ENCODE results near the gene LCE3C.
"Not testable (repeated sequence)": the region's sequence is repeated elsewhere in the genome, so short reads cannot be mapped to it uniquely, and the experiment has no call there.

Gene LCE3C, protein sequence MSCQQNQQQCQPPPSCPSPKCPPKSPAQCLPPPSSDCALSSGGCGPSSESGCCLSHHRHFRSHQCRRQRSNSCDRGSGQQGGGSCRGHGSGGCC

DNA sequence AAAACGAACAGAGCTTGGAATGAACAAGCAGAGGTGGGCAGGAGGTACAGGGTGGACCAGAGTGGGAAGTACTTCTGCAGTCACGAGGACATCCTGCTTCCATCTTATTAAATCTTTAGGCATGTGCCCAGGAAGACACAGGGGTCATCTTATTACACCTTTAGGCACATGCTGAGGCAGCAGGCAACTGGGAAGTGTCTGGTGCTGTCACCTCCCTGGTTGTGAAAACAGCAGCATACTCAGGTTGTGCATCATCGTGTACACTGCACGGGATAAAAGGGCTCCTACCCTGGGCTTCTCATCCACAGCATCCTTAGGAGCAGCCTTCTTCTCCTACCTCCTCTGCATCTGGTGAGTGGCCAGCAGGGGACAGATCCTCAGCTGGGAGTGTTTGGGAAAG lies at the start of gene LCE3C:
LCE3C (plus strand) TSS at position 301 of the 400 bp plus-strand sequence. CDS start 498 bp downstream, outside the sequence.
- Mint-ChIP-seq H3K27ac (ENCODE audit: low read depth) (no peak within 1 kb of the TSS), H3K27me3 (peaks cover 9% of the 10 kb centered on the region), H3K36me3 (ENCODE audit: insufficient read depth) (no peaks in the 10 kb centered on the region), H3K4me1 (no peaks in the 10 kb centered on the region), H3K9me3 (no peaks in the 10 kb centered on the region), H3K4me3 (no peak within 1 kb of the TSS)
- no peak for DNase-seq (ENCODE audit: low spot score in 2 of 2)
- ATAC-seq (replicated peaks; ENCODE audit: extremely low read depth, poor library complexity, severe bottlenecking): no peak

DNA sequence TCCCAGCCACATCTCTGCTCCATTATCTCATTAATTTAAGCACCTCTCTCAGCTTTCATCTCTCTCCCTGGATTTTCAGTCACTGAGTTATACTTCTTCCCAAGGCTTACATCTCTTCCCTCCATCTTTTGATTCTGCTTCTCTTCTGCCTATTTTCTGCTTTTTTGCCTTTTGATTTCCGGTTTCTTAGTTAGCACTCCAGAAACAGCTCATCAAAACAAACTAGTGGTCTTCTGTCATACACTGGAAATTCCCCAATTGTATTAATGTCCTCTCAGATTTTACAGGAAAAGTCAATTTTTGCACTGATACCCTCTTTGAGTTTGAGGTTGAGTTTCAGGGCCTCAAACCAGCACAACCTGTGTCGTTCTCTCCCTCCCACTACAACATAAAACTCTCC lies 34.9 kb upstream of the LCE3C start:
- Mint-ChIP-seq H3K27me3 (no peaks in the 10 kb centered on the region), H3K4me1 (no peaks in the 10 kb centered on the region), H3K9me3 (no peaks in the 10 kb centered on the region), H3K4me3 (no peak overlapping the region), H3K36me3 (ENCODE audit: insufficient read depth) (peaks cover 1% of the 10 kb centered on the region), H3K27ac (ENCODE audit: low read depth) (no peak overlapping the region)
- ATAC-seq (replicated peaks; ENCODE audit: extremely low read depth, poor library complexity, severe bottlenecking) (no peak), DNase-seq (ENCODE audit: low spot score in 2 of 2) (no peak)

- no peak overlapping the region for H3K4me3 Mint-ChIP-seq
- no peak overlapping the region for H3K27ac Mint-ChIP-seq (ENCODE audit: low read depth)
- ATAC-seq (replicated peaks; ENCODE audit: extremely low read depth, poor library complexity, severe bottlenecking) (no peak), DNase-seq (ENCODE audit: low spot score in 2 of 2) (no peak)
- no peaks in the 10 kb centered on the region for H3K4me1 Mint-ChIP-seq
- H3K27me3 Mint-ChIP-seq: peaks cover under 1% of the 10 kb centered on the region
- H3K36me3 Mint-ChIP-seq (ENCODE audit: insufficient read depth): peaks cover 1% of the 10 kb centered on the region
- H3K9me3 Mint-ChIP-seq: no peaks in the 10 kb centered on the region
Measured at GRCh38 chr1:152565535-152566215, 34.4 kb upstream of the LCE3C start.

- no peak for ATAC-seq (replicated peaks; ENCODE audit: extremely low read depth, poor library complexity, severe bottlenecking)
- peaks cover 1% of the 10 kb centered on the region for H3K36me3 Mint-ChIP-seq (ENCODE audit: insufficient read depth)
- no peak for DNase-seq (ENCODE audit: low spot score in 2 of 2)
- no peak within 1 kb of the TSS for H3K4me3 Mint-ChIP-seq
- no peaks in the 10 kb centered on the region for H3K9me3 Mint-ChIP-seq
- H3K27me3 Mint-ChIP-seq: peaks cover 10% of the 10 kb centered on the region
- no peaks in the 10 kb centered on the region for H3K4me1 Mint-ChIP-seq
- H3K27ac Mint-ChIP-seq (ENCODE audit: low read depth): no peak within 1 kb of the TSS
Measured at GRCh38 chr1:152566681-152567080, 33.4 kb upstream of the LCE3C start, which contains the start of gene LCE3E. TSS of gene LCE3E (minus strand) at chr1:152566780. CDS start at chr1:152566208, 572 bp downstream.

DNA sequence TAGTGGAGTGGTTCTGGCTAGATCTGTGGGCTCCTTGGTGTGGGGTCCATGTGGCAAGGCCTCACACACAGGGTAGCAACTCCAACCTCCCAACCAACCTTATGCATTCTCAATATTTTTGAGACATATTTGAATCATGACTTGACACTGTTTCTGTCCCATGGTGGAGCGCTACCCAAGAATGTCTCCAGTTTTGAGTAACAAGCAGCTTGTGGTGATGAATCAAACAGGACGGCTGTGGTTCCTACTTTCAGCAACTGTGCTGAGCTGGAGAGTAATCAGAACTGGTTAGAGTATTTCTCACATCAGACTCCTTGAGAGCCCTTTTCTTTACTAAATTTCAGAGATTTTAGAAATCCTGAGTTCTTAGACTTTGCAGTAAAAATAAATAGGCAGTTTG lies 22.9 kb upstream of the LCE3C start:
- ATAC-seq (replicated peaks; ENCODE audit: extremely low read depth, poor library complexity, severe bottlenecking): no peak
- DNase-seq (ENCODE audit: low spot score in 2 of 2): no peak
- no peak overlapping the region for H3K4me3 Mint-ChIP-seq
- no peaks in the 10 kb centered on the region for H3K9me3 Mint-ChIP-seq
- H3K36me3 Mint-ChIP-seq (ENCODE audit: insufficient read depth): peaks cover 1% of the 10 kb centered on the region
- peaks cover 65% of the 10 kb centered on the region for H3K27me3 Mint-ChIP-seq
- no peak overlapping the region for H3K27ac Mint-ChIP-seq (ENCODE audit: low read depth)
- no peaks in the 10 kb centered on the region for H3K4me1 Mint-ChIP-seq

GRCh38 chr1:152579526-152579925 lies 20.5 kb upstream of the LCE3C start:
- H3K4me3 Mint-ChIP-seq; H3K9me3 Mint-ChIP-seq; H3K4me1 Mint-ChIP-seq; H3K27ac Mint-ChIP-seq (ENCODE audit: low read depth); ATAC-seq (replicated peaks; ENCODE audit: extremely low read depth, poor library complexity, severe bottlenecking); H3K36me3 Mint-ChIP-seq (ENCODE audit: insufficient read depth); DNase-seq (ENCODE audit: low spot score in 2 of 2): not testable (repeated sequence)
- peaks cover 42% of the 10 kb centered on the region for H3K27me3 Mint-ChIP-seq

GRCh38 chr1:152580433-152580832 lies 19.6 kb upstream of the LCE3C start, which contains the start of gene LCE3D:
TSS of gene LCE3D (minus strand) at chr1:152580516. CDS start at chr1:152579936, 580 bp downstream.
- Mint-ChIP-seq H3K27ac (ENCODE audit: low read depth) (no peak within 1 kb of the TSS), H3K27me3 (peaks cover 33% of the 10 kb centered on the region), H3K4me3 (no peak within 1 kb of the TSS), H3K4me1 (no peaks in the 10 kb centered on the region), H3K36me3 (ENCODE audit: insufficient read depth) (peaks cover 1% of the 10 kb centered on the region), H3K9me3 (no peaks in the 10 kb centered on the region)
- ATAC-seq (replicated peaks; ENCODE audit: extremely low read depth, poor library complexity, severe bottlenecking) (no peak), DNase-seq (ENCODE audit: low spot score in 2 of 2) (no peak)

DNA sequence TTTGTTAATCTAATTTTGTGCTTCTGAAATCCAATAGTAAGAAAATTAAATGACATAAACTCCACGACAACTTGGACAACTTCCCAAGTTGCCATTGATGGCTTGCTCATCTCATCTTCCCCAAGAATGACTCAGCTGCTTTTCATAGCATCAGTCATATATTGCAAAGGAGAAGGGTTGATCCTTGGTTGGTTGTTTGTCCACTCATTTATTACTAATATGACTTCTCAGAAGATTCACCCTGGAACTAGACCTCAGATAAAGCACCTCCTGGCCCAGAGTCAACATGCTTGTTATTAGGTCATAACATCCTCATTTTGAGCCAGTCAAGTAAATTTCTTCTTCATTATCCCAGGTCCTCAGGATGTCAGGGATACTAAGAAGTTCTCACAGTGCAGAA lies 17.4 kb upstream of the LCE3C start:
- H3K27me3 Mint-ChIP-seq: peaks cover 43% of the 10 kb centered on the region
- H3K4me1 Mint-ChIP-seq: no peaks in the 10 kb centered on the region
- H3K4me3 Mint-ChIP-seq: no peak overlapping the region
- no peak for ATAC-seq (replicated peaks; ENCODE audit: extremely low read depth, poor library complexity, severe bottlenecking)
- H3K36me3 Mint-ChIP-seq (ENCODE audit: insufficient read depth): no peaks in the 10 kb centered on the region
- no peaks in the 10 kb centered on the region for H3K9me3 Mint-ChIP-seq
- no peak for DNase-seq (ENCODE audit: low spot score in 2 of 2)
- H3K27ac Mint-ChIP-seq (ENCODE audit: low read depth): no peak overlapping the region

DNA sequence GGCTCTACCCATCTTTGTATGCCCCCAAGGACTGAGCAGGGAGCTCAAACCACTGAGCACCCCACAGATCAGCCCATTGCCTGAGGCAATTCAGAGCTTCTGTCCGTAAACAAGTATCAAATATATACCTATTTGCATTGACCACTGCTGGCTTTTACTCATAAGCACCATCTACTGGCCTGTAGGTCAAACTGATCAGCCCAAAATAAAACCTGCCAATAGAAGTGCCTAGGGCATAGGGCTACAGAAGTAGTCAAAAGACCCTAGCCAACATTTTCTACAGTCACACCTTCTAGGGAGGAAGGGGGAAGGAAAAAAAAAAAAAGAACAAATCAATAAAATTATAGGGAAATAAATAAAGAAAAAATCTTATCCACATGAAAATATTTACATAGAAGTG lies 14.4 kb upstream of the LCE3C start:
- ATAC-seq (replicated peaks; ENCODE audit: extremely low read depth, poor library complexity, severe bottlenecking) (no peak), DNase-seq (ENCODE audit: low spot score in 2 of 2) (no peak)
- Mint-ChIP-seq H3K4me1 (no peaks in the 10 kb centered on the region), H3K36me3 (ENCODE audit: insufficient read depth) (no peaks in the 10 kb centered on the region), H3K27ac (ENCODE audit: low read depth) (no peak overlapping the region), H3K9me3 (no peaks in the 10 kb centered on the region), H3K4me3 (no peak overlapping the region), H3K27me3 (peaks cover 24% of the 10 kb centered on the region)

DNA sequence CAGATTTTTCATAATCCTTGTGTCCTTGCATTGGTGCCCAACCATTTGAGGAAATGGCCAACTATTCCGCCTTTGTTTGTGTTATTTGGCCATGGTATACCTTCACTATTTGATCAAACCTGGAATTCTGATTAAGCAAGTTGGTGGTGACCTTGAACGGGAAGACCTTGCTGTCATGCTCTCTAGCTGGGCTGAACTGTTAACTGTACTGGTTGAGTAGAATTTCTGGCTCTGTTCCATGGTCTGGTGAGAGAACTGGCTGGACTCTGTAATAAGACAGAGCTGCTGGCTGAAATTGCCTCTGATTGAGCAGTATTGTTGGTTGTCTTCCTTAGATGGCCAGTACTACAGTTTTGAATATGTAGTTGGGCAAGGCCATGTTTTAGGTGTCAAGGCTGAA lies 3.0 kb upstream of the LCE3C start:
- Mint-ChIP-seq H3K9me3 (no peaks in the 10 kb centered on the region), H3K4me1 (no peaks in the 10 kb centered on the region), H3K27ac (ENCODE audit: low read depth) (no peak overlapping the region), H3K4me3 (no peak overlapping the region), H3K36me3 (ENCODE audit: insufficient read depth) (no peaks in the 10 kb centered on the region), H3K27me3 (no peaks in the 10 kb centered on the region)
- no peak for ATAC-seq (replicated peaks; ENCODE audit: extremely low read depth, poor library complexity, severe bottlenecking)
- DNase-seq (ENCODE audit: low spot score in 2 of 2): no peak

DNA sequence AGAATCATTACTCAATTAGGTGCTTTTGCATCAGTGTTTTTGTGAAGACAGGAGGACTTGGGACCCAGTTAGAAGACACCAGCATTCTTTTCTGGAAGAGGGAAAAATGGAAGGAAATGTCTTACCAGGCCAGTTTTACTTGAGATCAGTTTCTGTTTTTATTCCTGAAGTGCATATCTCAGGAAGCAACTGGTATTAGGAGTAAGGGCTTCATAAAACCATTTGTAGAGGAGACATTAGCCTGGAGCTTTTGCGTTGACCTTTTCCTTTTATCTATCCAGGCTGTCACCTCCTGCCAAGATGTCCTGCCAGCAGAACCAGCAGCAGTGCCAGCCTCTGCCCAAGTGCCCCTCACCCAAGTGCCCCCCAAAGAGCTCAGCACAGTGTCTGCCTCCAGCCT lies 13.5 kb downstream of the LCE3C start, which contains the start of gene LCE3B:
LCE3B (plus strand) TSS at position 301 of the 400 bp plus-strand sequence; CDS start at position 301, 0 bp downstream.
- Mint-ChIP-seq H3K36me3 (ENCODE audit: insufficient read depth) (peaks cover 3% of the 10 kb centered on the region), H3K4me1 (no peaks in the 10 kb centered on the region), H3K27ac (ENCODE audit: low read depth) (no peak within 1 kb of the TSS), H3K27me3 (peaks cover 25% of the 10 kb centered on the region), H3K9me3 (peaks cover 8% of the 10 kb centered on the region), H3K4me3 (no peak within 1 kb of the TSS)
- ATAC-seq (replicated peaks; ENCODE audit: extremely low read depth, poor library complexity, severe bottlenecking) (no peak), DNase-seq (ENCODE audit: low spot score in 2 of 2) (no peak)

- ATAC-seq (replicated peaks; ENCODE audit: extremely low read depth, poor library complexity, severe bottlenecking) (no peak), DNase-seq (ENCODE audit: low spot score in 2 of 2) (no peak)
- Mint-ChIP-seq H3K27ac (ENCODE audit: low read depth) (no peak overlapping the region), H3K4me1 (peaks cover 4% of the 10 kb centered on the region), H3K9me3 (peaks cover 12% of the 10 kb centered on the region), H3K27me3 (peaks cover 44% of the 10 kb centered on the region), H3K36me3 (ENCODE audit: insufficient read depth) (no peaks in the 10 kb centered on the region), H3K4me3 (no peak overlapping the region)
Measured at GRCh38 chr1:152621993-152622392, 22.0 kb downstream of the LCE3C start.

DNA sequence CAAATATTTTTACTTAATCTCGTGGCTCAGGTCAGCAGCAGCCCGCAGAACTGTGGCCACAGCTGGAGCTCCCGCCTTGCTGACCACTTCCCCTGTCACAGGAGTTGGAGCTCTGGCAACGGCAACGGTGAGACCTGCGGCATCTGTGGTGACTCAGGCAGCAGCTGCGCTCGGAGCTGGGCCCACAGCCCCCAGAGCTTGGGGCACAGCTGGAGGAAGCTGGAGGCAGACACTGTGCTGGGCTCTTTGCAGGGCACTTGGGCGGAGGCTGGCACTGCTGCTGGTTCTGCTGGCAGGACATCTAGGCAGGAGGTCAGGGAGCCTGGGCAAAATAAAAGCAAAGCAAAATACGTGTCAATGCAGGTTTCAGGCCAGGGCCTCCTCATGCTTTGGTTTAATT lies 22.8 kb downstream of the LCE3C start, which contains the start of gene LCE3A:
LCE3A (minus strand) TSS at position 301 of the 400 bp plus-strand sequence; CDS start at position 301, 0 bp downstream.
- Mint-ChIP-seq H3K4me1 (peaks cover 4% of the 10 kb centered on the region), H3K4me3 (no peak within 1 kb of the TSS), H3K27me3 (peaks cover 52% of the 10 kb centered on the region), H3K9me3 (peaks cover 8% of the 10 kb centered on the region), H3K36me3 (ENCODE audit: insufficient read depth) (no peaks in the 10 kb centered on the region), H3K27ac (ENCODE audit: low read depth) (no peak within 1 kb of the TSS)
- no peak for DNase-seq (ENCODE audit: low spot score in 2 of 2)
- no peak for ATAC-seq (replicated peaks; ENCODE audit: extremely low read depth, poor library complexity, severe bottlenecking)

All from central memory CD8-positive, alpha-beta T cell (primary cell).